SH-SY5Y (cell line): Measurements from ENCODE around the gene POU4F3.

Source experiments
- GATA2 ChIP-seq: IDR thresholded peaks from 2 replicates; pipeline ENCODE4 v1.6.1; 2011; ENCODE audit warnings: mild to moderate bottlenecking, low read depth, low read length
- GATA3 ChIP-seq: IDR thresholded peaks from 2 replicates; pipeline ENCODE4 v1.6.1; 2011; ENCODE audit warnings: low read depth, mild to moderate bottlenecking, low read length, moderate library complexity

POU4F3 gene

DNA sequence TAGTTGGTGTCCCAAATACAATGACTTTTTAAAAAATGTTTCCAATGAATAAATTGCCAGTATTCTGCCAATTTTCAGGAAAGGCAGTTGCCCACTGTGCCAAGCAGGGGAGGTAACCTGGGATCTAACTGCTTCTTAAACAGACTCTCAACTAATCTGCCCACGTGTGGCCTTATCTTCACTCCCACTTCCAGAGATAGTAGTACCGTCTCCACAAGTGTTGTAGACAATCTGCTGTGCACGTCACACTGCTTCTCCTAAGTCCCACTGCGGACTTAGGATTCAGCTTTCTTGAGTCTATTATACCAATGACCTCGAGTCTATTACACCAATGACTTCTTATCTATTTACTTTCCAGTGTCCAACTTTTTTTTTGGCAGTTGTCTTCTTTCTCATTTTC lies 21.2 kb downstream of the POU4F3 start:
- no peak for TF ChIP-seq GATA3
- TF ChIP-seq GATA2: no peak

DNA sequence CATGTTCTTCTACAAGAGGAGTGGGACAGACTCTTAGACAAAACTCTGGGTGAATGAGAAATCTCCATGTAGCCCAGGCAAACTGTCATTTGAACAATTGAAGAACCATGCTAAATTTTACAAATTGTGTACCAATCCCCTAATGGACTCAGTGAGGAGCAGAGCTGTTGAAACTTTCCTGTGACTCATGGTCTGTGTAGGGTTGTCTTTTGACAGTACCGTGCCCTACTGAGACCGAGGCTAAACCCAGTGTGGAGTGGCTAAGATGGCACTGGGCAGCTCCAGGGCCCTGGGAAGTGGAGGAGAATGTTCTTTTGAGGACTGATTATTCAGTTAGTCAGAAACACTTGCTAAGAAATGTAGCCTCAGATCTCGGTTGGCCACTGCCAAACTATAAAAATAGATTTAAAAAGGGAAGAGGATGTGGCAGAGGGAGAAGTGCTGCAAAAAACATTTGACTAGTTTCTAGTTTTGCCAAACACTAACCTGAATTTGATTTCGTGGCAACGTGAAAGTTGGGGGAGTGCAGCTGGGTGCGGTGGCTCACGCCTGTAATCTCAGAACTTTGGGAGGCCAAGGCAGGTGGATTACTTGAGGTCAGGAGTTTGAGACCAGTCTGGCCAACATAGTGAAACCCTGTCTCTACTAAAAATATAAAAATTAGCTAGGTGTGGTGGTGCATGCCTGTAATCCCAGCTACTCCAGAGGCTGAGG lies 24.7 kb downstream of the POU4F3 start:
- TF ChIP-seq GATA3: no peak
- TF ChIP-seq GATA2: no peak

DNA sequence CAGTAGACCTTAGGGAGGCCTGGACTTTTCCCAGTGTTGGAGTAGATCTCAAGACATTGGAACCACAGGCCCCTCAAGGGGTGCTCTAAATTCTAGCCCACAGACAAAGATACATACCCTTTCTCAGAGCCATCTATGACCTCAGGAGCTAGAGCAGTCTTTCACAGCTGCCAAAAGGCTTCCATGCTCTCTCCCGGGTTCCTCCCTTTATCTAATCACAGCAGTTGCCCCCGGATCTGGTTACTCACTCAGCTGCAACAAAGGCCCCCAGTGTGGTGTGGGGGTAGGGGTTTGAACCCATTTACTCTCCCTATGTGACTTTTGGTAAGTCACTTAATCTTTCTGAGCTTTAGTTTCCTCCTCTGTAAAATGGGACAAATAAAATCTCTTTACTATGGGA lies 27.0 kb downstream of the POU4F3 start:
- no peak for TF ChIP-seq GATA2
- no peak for TF ChIP-seq GATA3

DNA sequence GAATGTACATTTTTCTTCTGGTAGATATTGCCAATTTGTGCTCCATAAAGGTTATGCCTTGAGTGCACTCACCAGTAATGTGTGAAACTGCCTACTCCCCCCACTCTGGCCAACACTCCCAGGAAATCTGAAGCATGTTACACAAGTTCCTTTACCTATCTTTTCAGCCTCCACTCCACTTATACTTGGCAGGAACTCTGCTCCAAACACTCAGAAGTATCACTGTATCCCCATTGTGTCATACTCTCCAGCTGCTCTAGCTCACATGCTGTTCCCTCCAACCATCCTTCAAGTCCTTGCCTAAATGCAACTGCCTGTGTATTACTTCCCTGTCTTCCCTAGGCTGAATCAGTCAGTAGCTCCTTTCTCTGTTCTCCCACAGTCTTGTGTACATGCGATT lies 28.3 kb downstream of the POU4F3 start:
- TF ChIP-seq GATA2 (no peak), GATA3 (no peak)

DNA sequence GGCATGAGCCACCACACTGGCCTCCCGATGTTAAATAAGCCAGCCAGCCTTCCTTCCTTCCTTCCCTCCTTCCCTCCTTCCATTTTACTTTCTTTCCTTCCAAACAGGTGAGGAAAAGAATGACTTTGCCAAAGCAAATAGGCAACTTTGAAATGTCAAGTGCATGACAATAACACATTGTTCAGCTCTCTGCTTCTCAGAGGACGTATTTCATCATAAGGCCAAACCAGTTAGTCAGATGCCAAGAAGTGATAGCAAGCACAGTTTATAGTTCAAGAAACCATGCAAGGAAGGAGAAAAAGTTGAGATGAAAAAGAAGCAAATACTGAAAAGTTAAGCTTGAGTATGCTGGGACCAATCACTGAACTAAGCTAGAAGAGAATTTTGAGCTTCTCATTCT lies 29.5 kb downstream of the POU4F3 start:
- no peak for TF ChIP-seq GATA3
- no peak for TF ChIP-seq GATA2

DNA sequence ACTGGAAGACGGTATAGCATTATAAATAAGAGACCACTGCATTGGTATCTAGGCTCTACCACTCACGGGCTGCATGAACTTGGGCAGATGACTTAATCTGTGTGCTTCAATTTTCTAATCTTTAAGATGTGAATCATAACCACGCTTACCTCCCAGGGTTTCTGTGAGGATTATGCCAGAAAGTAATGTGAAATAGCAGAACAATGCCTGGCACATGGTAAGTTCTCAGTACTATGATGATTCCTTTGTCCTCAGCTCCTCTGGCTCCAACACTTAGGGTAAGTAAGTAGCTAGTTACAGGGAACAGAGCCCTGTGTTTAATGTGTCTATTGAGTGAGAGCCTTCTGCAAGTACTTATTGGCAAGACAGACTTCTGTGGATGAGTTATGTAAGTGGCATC lies 31.1 kb downstream of the POU4F3 start:
- TF ChIP-seq GATA2: no peak
- no peak for TF ChIP-seq GATA3

DNA sequence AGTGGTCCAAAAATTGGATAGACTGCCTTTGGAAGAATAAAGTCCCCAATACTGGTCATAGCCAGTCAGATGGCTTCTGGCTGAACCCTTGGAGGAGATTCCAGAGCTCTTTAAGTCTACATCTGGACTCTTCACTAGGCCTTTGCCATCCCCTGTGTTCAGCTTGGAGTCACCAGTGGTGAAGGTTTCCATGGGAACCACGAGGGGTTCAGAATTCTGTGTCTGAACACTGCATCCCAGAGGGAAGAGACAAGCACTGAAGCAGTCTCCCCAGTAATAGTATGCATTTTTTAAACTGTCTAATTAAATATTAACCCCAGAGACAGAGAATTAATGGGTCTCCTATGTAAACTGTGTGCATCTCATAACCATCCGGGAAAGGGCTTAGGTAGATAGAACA lies 38.2 kb downstream of the POU4F3 start:
- TF ChIP-seq GATA3 (no peak), GATA2 (no peak)

DNA sequence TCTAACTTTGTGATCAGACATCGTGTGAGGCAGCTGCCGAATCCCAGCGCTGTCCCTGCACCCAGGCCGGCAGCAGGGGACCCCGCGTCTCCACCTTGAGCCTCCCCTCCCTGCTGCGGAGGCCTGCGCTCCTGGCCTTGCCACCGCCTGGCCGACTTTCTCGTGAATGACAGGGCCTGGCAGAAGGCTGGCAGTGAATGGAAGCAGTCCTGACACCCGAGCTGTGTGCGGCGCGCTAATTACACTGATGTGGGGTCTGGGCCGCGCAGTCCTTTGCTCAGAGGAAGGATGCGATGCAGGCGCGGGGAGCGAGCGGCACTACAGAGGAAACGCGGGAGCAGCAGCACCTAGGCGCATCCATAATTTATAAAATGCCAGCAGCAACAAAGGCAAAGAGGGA lies 40.3 kb downstream of the POU4F3 start:
- TF ChIP-seq GATA3: no peak
- no peak for TF ChIP-seq GATA2

DNA sequence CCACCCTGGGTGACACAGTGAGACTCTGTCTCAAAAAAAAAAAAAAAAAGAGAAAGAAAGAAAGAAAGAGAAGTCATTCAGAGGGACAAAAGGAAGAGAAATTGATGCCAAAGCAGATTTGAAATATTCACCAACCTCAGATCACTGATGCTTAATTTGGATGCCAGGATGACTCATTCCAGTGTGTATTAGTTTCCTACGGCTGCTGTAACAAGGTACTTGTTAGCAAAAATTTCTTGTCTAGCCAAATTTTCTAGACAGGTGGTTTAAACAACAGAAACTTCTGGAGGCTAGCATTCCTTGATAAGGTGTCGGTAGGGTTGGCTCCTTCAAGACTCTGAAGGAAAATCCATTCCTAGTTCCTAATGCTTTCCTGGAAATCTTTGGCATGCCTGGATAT lies 42.1 kb downstream of the POU4F3 start:
- TF ChIP-seq GATA2: no peak
- TF ChIP-seq GATA3: no peak

DNA sequence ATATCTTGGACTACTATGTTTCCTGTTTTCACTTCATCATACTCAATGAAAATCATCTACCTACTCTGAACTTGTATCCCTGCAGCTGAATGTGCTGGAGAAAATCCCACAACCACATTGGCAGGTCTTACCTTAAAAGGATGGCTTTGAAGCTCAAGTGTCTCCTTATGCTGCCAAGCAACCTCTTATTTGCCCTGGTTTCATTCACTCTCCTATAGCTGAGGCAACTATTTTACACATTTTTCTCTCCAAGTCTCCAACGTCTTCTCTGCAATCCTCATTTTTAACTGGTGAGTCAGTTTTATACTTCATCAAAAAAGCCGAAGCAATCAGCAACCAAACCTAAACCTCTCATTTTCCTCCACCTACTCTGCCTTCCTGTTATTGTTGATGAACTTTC lies 49.7 kb downstream of the POU4F3 start:
- TF ChIP-seq GATA2 (no peak), GATA3 (no peak)

DNA sequence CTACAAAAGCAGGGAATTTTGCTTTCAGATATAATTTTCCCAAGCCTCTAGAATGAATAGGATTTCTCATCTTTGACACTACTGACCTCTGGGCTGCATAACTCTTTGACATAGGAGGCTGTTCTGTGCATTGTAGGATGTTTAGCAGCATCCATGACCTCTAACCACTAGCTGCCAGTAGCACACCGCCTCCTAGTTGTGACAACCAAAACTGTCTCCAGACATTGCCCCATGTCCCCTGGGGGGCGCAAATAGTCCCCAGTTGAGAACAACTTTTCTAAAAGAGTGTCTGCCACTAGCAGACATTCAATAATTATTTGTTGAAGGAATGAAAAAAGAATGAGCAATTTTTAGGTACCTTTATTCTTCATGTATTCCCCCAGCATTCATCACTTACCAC lies 51.8 kb downstream of the POU4F3 start:
- TF ChIP-seq GATA2 (no peak), GATA3 (no peak)
